ENCODE measurements around the gene AUTS2.

Gene AUTS2

DNA sequence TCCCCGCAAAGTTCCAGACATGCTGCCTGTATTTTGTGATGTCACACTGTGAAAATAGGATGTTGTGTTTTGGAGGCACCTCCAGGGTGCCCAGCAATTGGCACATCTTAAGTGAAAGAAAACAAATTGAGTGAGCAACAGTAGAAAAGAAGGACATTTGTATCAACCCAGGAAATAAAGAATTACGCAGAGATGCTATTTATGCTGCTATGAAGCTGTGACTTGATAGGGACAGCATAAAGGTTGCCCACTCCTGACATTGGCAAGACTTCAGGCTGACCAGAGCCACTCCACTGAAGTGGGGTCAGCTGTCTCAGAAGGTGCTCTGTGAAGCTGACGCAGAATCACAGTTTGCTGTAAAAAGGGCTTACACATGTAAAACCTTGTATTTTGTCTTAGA is 803.8 kb downstream of the AUTS2 start:
- DNase-seq (ENCODE audit: extremely low read depth, low read depth) = no peak
- TF ChIP-seq CTCF (IDR thresholded peaks at IDR 0.05; ENCODE audit: low read depth, low read length, missing control alignments) = no peak
- H3K4me3 ChIP-seq (replicated peaks; ENCODE audit: low read depth, low read length) = no peak overlapping the region

- no peak for DNase-seq (ENCODE audit: extremely low read depth, low read depth)
- TF ChIP-seq CTCF (IDR thresholded peaks at IDR 0.05; ENCODE audit: low read depth, low read length, missing control alignments) = no peak
- no peak overlapping the region for H3K4me3 ChIP-seq (replicated peaks; ENCODE audit: low read depth, low read length)
Observed at GRCh38 chr7:70405241-70405640, 807.0 kb downstream of the AUTS2 start.

DNA sequence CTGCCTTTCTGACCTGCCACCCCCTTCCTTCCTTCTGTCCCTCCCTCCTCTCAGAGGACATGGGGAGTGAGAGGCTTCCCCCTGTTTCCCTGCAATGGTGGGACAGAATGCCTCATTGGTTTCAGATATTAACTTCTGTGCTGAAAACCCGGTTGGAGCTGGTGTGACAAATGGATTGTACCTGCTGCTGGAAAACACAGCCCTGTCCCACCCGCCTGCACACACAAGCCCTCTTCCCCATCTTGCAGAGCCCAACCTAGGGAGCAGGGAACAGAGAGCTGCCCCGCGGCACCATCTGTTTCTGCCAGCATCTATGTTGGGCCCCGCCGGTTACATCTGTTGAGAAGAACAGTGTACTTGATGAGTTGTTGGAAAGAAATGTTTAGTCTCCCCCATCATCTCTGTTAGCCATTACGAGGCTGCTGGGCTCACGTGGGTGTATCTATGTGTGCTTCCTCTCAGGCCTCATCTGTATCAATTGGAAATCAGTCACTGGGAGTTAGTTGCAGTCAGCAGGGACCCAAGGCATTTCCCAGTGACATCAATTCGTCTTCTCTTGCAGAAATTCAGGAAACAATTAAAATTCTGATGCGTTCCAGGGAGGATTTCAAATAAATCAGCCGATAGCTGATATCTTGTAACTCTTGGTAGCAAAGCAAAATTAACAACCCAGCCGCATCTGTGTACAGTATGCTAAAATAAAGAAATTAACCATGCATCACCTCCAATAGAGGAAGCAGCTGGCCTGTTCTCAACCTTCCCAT is 808.1 kb downstream of the AUTS2 start:
- no peak for TF ChIP-seq CTCF (IDR thresholded peaks at IDR 0.05; ENCODE audit: low read depth, low read length, missing control alignments)
- H3K4me3 ChIP-seq (replicated peaks; ENCODE audit: low read depth, low read length) = no peak overlapping the region
- no peak for DNase-seq (ENCODE audit: extremely low read depth, low read depth)

DNA sequence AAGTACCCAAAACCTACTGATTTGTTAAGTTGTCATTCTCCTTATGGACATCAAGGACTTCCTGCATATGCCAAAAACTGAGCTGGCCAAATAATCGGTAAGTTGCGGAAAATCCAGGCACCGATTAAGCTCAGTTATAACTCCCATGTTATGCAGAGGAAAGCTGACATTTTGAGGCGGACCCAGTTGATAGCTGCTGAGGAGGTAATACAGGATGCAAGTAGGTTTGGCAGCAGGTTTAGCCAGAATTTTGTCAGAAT is 808.6 kb downstream of the AUTS2 start:
- no peak for TF ChIP-seq CTCF (IDR thresholded peaks at IDR 0.05; ENCODE audit: low read depth, low read length, missing control alignments)
- no peak for DNase-seq (ENCODE audit: extremely low read depth, low read depth)
- H3K4me3 ChIP-seq (replicated peaks; ENCODE audit: low read depth, low read length) = no peak overlapping the region

GRCh38 chr7:70408477-70408876 is 810.2 kb downstream of the AUTS2 start:
- no peak for TF ChIP-seq CTCF (IDR thresholded peaks at IDR 0.05; ENCODE audit: low read depth, low read length, missing control alignments)
- H3K4me3 ChIP-seq (replicated peaks; ENCODE audit: low read depth, low read length) = no peak overlapping the region
- DNase-seq (ENCODE audit: extremely low read depth, low read depth) = no peak

GRCh38 chr7:70408891-70409290 is 810.6 kb downstream of the AUTS2 start:
- no peak overlapping the region for H3K4me3 ChIP-seq (replicated peaks; ENCODE audit: low read depth, low read length)
- DNase-seq (ENCODE audit: extremely low read depth, low read depth) = no peak
- TF ChIP-seq CTCF (IDR thresholded peaks at IDR 0.05; ENCODE audit: low read depth, low read length, missing control alignments) = no peak

GRCh38 chr7:70410134-70410750 is 812.0 kb downstream of the AUTS2 start:
- no peak for DNase-seq (ENCODE audit: extremely low read depth, low read depth)
- H3K4me3 ChIP-seq (replicated peaks; ENCODE audit: low read depth, low read length) = no peak overlapping the region
- no peak for TF ChIP-seq CTCF (IDR thresholded peaks at IDR 0.05; ENCODE audit: low read depth, low read length, missing control alignments)

All from HFF-Myc (cell line).